Natural killer cell treated with Interleukin-12 subunit alpha and Interleukin-12 subunit beta and Interleukin-15 and Interleukin-18, amount 100 ng/mL, for 72 hours (primary cell): ENCODE results near the gene NPRL2. TPM values are rescaled to one million over a fixed set of nuclear protein-coding genes. Genes with fewer than 3 reads are reported as not detected.

Source experiments
- ATAC-seq, 2 donors: fragments of 150-1000 bp; cut with Tn5 transposase in 1 of 2; sonication (Bioruptor Pico), chemical (Tn5 transposase) in 1 of 2; 2 replicates each; pipeline ENCODE4 v1.10.0; 2021
- DNase-seq: peaks from one replicate; pipeline ENCODE4 v3.0.0; 2022; ENCODE audit warnings: low spot score
- H3K27ac Mint-ChIP-seq, 2 donors: 1 replicate in 1 of 2; 2 replicates in 1 of 2; pipeline ENCODE4 v1.8.0; 2022; ENCODE audit warnings: mixed read lengths in 2 of 2, mild to moderate bottlenecking in 1 of 2, moderate library complexity in 1 of 2
- H3K27me3 Mint-ChIP-seq, 2 donors: 1 replicate in 1 of 2; 2 replicates in 1 of 2; pipeline ENCODE4 v1.8.0; 2022; ENCODE audit warnings: mixed read lengths in 2 of 2
- H3K36me3 Mint-ChIP-seq: one replicate; pipeline ENCODE4 v1.8.0; 2022; ENCODE audit warnings: mixed read lengths
- H3K4me1 Mint-ChIP-seq, 2 donors: 1 replicate in 1 of 2; 2 replicates in 1 of 2; pipeline ENCODE4 v1.8.0; 2022; ENCODE audit warnings: low read depth in 2 of 2, mixed read lengths in 2 of 2, mild to moderate bottlenecking in 1 of 2
- H3K4me3 Mint-ChIP-seq: one replicate; pipeline ENCODE4 v1.8.0; 2022; ENCODE audit warnings: mixed read lengths
- H3K9me3 Mint-ChIP-seq: 2 replicates; pipeline ENCODE4 v1.8.0; 2022; ENCODE audit warnings: mixed read lengths
- total RNA-seq, 2 donors: library from RNA; stranded (reverse); gene quantifications; one replicate each; pipeline ENCODE4 v1.2.3, GENCODE V29; 2022

Gene NPRL2
- 10 to 100 TPM; 42.3 to 44.6 TPM for total RNA-seq

- Mint-ChIP-seq H3K4me3 (peak within 1 kb of the TSS; percentile 98), H3K27me3 (no peaks in the 10 kb centered on the region), H3K36me3 (peaks cover 6% of the 10 kb centered on the region), H3K27ac (peak within 1 kb of the TSS; percentile 93 to 96), H3K4me1 (peaks cover 41 to 51% of the 10 kb centered on the region in 2 donors), H3K9me3 (no peaks in the 10 kb centered on the region)
- ATAC-seq (peak; percentile 95 to 96), DNase-seq (peak; percentile 99)
Measured at GRCh38 chr3:50350527-50351322, at the start of gene NPRL2, which contains the start of gene CYB561D2. Gene NPRL2 (minus strand): TSS chr3:50350775. CDS start chr3:50350652, 123 bp downstream. Gene CYB561D2 (plus strand): TSS chr3:50350862. CDS start chr3:50351434, 572 bp downstream.

- no peaks in the 10 kb centered on the region for H3K9me3 Mint-ChIP-seq
- no peak for DNase-seq
- H3K27me3 Mint-ChIP-seq = no peaks in the 10 kb centered on the region
- H3K36me3 Mint-ChIP-seq = no peaks in the 10 kb centered on the region
- H3K27ac Mint-ChIP-seq = no peak overlapping the region
- H3K4me3 Mint-ChIP-seq = no peak overlapping the region
- ATAC-seq = no peak
- H3K4me1 Mint-ChIP-seq = peaks cover 12 to 19% of the 10 kb centered on the region in 2 donors
Measured at GRCh38 chr3:50396502-50396901, 45.9 kb upstream of the NPRL2 start.

- H3K4me1 Mint-ChIP-seq = peaks cover 13 to 22% of the 10 kb centered on the region in 2 donors
- DNase-seq (no peak), ATAC-seq (peak in 1 of 2 donors; percentile 8)
- no peak overlapping the region for H3K4me3 Mint-ChIP-seq
- H3K36me3 Mint-ChIP-seq = no peaks in the 10 kb centered on the region
- no peaks in the 10 kb centered on the region for H3K27me3 Mint-ChIP-seq
- H3K27ac Mint-ChIP-seq = no peak overlapping the region
- no peaks in the 10 kb centered on the region for H3K9me3 Mint-ChIP-seq
Measured at GRCh38 chr3:50395070-50395860, 44.7 kb upstream of the NPRL2 start.

- no peak for ATAC-seq
- peaks cover 6 to 15% of the 10 kb centered on the region in 2 donors for H3K4me1 Mint-ChIP-seq
- DNase-seq = no peak
- no peak overlapping the region for H3K27ac Mint-ChIP-seq
- H3K27me3 Mint-ChIP-seq = no peaks in the 10 kb centered on the region
- no peak overlapping the region for H3K4me3 Mint-ChIP-seq
- no peaks in the 10 kb centered on the region for H3K36me3 Mint-ChIP-seq
- H3K9me3 Mint-ChIP-seq = no peaks in the 10 kb centered on the region
Measured at GRCh38 chr3:50393061-50393460, 42.5 kb upstream of the NPRL2 start.

- Mint-ChIP-seq H3K4me3 (no peak overlapping the region), H3K9me3 (no peaks in the 10 kb centered on the region), H3K4me1 (peaks cover 6 to 15% of the 10 kb centered on the region in 2 donors), H3K27ac (no peak overlapping the region), H3K27me3 (no peaks in the 10 kb centered on the region), H3K36me3 (no peaks in the 10 kb centered on the region)
- DNase-seq = no peak
- peak in 1 of 2 donors; percentile 8 for ATAC-seq
Measured at GRCh38 chr3:50392101-50392715, 41.6 kb upstream of the NPRL2 start.

GRCh38 chr3:50390508-50391224 lies 40.1 kb upstream of the NPRL2 start:
- no peaks in the 10 kb centered on the region for H3K9me3 Mint-ChIP-seq
- DNase-seq (no peak), ATAC-seq (no peak)
- no peaks in the 10 kb centered on the region for H3K27me3 Mint-ChIP-seq
- no peaks in the 10 kb centered on the region for H3K36me3 Mint-ChIP-seq
- H3K4me3 Mint-ChIP-seq = no peak overlapping the region
- no peak overlapping the region for H3K27ac Mint-ChIP-seq
- H3K4me1 Mint-ChIP-seq = peaks cover 6 to 15% of the 10 kb centered on the region in 2 donors

- H3K36me3 Mint-ChIP-seq = no peaks in the 10 kb centered on the region
- peaks cover 6 to 15% of the 10 kb centered on the region in 2 donors for H3K4me1 Mint-ChIP-seq
- no peaks in the 10 kb centered on the region for H3K27me3 Mint-ChIP-seq
- H3K9me3 Mint-ChIP-seq = no peaks in the 10 kb centered on the region
- H3K27ac Mint-ChIP-seq = no peak overlapping the region
- ATAC-seq = no peak
- no peak for DNase-seq
- H3K4me3 Mint-ChIP-seq = no peak overlapping the region
Measured at GRCh38 chr3:50389414-50389767, 38.8 kb upstream of the NPRL2 start.

- ATAC-seq (no peak), DNase-seq (no peak)
- Mint-ChIP-seq H3K9me3 (no peaks in the 10 kb centered on the region), H3K4me3 (no peak overlapping the region), H3K4me1 (peaks cover 6 to 15% of the 10 kb centered on the region in 2 donors), H3K27me3 (no peaks in the 10 kb centered on the region), H3K36me3 (no peaks in the 10 kb centered on the region), H3K27ac (no peak overlapping the region)
Measured at GRCh38 chr3:50388720-50389413, 38.3 kb upstream of the NPRL2 start.

- no peaks in the 10 kb centered on the region for H3K9me3 Mint-ChIP-seq
- peaks cover 6 to 15% of the 10 kb centered on the region in 2 donors for H3K4me1 Mint-ChIP-seq
- H3K27ac Mint-ChIP-seq = no peak overlapping the region
- no peaks in the 10 kb centered on the region for H3K36me3 Mint-ChIP-seq
- ATAC-seq (no peak), DNase-seq (no peak)
- no peak overlapping the region for H3K4me3 Mint-ChIP-seq
- H3K27me3 Mint-ChIP-seq = no peaks in the 10 kb centered on the region
Measured at GRCh38 chr3:50388016-50388719, 37.6 kb upstream of the NPRL2 start.

GRCh38 chr3:50385754-50386153 lies 35.2 kb upstream of the NPRL2 start:
- no peak for ATAC-seq
- Mint-ChIP-seq H3K27ac (no peak overlapping the region), H3K4me1 (no peaks in the 10 kb centered on the region), H3K27me3 (no peaks in the 10 kb centered on the region), H3K36me3 (no peaks in the 10 kb centered on the region), H3K4me3 (no peak overlapping the region), H3K9me3 (no peaks in the 10 kb centered on the region)
- DNase-seq = no peak

GRCh38 chr3:50383750-50384149 lies 33.2 kb upstream of the NPRL2 start:
- Mint-ChIP-seq H3K4me1 (no peaks in the 10 kb centered on the region), H3K27ac (no peak overlapping the region), H3K9me3 (no peaks in the 10 kb centered on the region), H3K27me3 (no peaks in the 10 kb centered on the region), H3K36me3 (no peaks in the 10 kb centered on the region), H3K4me3 (no peak overlapping the region)
- ATAC-seq = no peak
- no peak for DNase-seq

- ATAC-seq = no peak
- no peak for DNase-seq
- Mint-ChIP-seq H3K27me3 (no peaks in the 10 kb centered on the region), H3K4me3 (no peak overlapping the region), H3K36me3 (no peaks in the 10 kb centered on the region), H3K9me3 (no peaks in the 10 kb centered on the region), H3K4me1 (no peaks in the 10 kb centered on the region), H3K27ac (no peak overlapping the region)
Measured at GRCh38 chr3:50382722-50383121, 32.1 kb upstream of the NPRL2 start.
